Endothelial cell of hepatic sinusoid (primary cell): ENCODE results near the gene ATP6V1B1.

Source experiments
- in situ Hi-C: cut with HindIII; loops from 2 replicates; pipeline ENCODE4 v1.10.0; 2017; ENCODE audit warnings: low sequenced_read_pairs

The ATP6V1B1 gene

GRCh38 chr2:70926042-70926441 lies 9.7 kb upstream of the ATP6V1B1 start:
- in situ Hi-C loops, result no loop called here

DNA sequence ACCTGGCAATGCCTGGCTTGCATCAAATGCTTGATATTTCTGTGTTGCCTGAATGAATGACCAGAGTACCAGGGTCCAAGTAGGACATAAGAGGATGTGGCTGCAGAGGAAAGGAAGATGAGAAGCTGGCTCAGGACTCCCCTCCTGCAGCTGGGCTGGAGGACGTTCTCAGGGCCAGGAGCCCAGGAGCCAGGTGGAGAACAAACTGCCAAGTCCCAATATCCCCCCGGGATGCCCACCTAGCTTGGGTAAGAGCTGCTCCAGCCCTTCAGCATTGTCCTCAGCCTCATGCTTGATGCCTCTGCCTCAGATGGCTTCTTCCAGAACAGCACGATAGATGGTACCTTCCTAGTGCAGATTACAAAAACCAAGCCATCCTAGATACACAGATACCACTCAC lies 8.6 kb upstream of the ATP6V1B1 start:
- in situ Hi-C loops, result no loop called here

DNA sequence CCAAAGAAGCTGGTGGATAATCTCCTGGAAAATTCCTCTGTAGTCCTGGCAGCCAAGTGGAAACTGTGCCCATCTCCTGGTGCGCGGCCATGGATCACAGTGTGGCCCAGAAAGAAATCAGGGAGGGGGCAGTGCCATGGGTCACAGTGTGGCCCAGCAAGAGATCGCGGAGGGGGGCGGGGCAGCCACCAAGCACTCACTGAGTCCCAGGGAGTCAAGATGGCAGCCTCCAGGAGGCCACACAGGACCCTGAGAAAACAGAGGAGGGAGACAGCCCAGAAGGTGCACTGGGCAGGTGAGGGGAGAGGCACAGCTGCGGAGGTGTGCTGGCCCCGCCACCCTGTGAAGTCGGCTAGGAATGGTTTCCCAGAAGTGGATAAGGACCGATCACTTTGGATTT lies 8.1 kb upstream of the ATP6V1B1 start:
- in situ Hi-C loops, result no loop called here

DNA sequence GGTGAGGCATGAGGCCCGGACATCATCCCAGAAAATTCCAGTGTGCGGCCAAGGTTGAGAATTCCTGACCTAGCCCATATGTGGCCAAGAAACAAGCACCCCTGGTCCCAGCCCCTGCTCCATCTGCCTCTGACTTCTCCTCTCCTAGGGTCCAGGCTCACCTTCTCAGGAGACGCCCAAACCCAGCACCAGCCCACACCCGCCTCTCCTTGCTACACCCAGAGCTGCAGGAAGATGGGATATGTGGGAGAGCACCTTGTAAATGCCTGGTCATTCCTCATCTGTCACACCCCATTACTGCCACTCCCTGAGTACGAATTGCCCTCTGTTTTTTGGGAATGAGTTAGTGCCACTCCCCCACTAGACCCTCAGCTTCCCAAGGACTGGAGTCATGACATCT lies 7.3 kb upstream of the ATP6V1B1 start:
- in situ Hi-C loops, result no loop called here

- in situ Hi-C loops, result no loop called here
These were observed 5.0 kb upstream of the ATP6V1B1 start for GRCh38 chr2:70930371-70931329.

GRCh38 chr2:70931376-70932000 lies 4.2 kb upstream of the ATP6V1B1 start:
- in situ Hi-C loops, result no loop called here

DNA sequence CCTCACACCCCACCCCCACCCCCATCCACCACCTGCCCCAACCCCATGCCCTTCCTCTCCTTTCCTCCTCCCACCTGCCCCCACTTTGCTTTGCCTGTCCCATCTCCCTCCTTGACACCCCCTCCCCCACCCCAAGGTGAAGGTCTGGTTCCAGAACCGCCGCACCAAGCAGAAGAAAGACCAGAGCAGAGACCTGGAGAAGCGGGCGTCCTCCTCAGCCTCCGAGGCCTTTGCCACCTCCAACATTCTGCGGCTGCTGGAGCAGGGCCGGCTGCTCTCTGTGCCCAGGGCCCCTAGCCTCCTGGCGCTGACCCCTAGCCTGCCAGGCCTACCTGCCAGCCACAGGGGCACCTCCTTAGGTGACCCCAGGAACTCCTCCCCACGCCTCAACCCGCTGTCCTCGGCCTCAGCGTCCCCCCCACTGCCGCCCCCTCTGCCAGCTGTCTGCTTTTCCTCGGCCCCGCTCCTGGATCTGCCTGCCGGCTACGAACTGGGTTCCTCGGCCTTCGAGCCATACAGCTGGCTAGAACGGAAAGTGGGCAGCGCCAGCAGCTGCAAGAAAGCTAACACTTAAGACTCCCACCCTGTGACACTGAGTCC lies 3.0 kb upstream of the ATP6V1B1 start:
- in situ Hi-C loops, result no loop called here

- in situ Hi-C loops, result no loop called here
These were observed 719 bp upstream of the ATP6V1B1 start for GRCh38 chr2:70934981-70935380.

DNA sequence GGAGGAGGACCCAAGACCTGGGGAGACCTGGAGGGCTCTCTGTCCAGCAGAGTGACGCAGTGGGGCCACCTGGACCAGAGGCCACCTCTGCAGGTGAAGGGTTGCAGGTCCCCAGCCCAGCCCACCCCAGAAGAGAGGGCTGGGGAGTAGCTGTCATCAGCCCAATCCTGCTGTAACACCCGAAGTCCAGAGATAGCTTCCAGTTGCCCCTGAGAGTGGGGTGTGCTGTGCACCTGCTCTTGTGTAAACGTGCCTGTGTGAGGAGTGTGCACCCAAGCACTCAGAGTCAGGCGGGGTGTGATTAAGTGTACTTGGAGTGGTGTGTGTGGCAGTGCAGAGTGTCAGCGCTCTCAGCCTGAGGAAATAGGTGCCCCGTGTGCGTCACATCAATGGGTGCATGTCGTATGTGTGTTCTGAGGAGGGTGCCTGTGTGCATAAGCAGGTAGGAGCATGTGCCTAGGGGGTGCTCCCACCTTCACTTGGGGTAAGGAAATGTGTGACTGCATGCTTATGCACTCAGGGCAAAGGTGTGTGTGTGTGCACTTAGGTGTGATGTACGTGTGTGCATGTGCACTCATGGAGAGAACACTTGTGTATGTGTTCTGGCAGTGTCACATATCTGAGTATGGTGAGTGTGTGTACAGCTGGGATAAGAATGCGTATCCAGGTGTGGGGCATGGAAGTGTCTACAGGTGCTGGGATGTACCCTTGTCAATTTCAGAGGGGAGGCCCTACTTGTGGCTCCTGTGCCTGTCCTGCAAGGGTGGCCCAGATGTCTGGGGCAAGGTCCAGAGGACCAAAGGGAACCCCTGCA lies 672 bp downstream of the ATP6V1B1 start:
- in situ Hi-C loops, result no loop called here

DNA sequence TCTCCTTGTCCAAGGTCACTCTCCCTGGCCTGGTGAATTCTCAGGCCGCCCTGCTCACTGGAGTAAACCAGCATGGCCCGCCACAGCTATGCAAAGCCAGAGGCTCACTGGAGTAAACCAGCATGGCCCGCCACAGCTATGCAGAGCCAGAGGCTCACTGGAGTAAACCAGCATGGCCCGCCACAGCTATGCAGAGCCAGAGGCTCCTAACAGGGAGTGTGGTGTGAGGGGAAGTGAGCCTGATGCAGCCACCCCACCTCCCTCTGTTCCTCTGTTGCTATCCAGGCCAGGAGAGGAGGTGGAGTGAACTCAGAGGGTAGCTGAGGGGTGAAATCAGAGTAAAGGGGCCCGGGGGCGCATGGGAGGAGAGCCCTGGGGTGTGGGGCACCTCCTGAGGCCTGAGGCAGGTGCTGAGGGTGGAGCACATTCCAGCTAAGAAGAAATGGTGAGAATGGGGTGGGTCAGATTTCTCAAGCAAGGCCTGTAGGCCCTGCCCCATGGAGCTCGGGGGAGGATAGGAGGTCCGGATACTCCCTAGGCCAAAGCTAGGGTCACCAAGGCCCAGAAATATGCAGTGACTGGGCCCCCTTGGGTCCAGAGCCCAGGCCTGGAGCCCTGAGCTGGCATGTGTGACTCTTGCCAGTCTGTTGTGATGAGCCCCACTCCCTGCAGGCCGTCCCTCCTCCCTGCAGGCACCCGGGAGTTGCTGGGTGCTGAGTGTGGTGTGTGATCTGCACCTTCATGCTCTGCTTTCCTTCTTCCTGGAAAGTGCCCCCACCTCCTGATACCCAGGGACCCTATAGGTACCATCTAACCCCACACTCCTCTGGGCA lies 1.5 kb downstream of the ATP6V1B1 start:
- in situ Hi-C loops, result no loop called here

GRCh38 chr2:70937866-70938585 lies 2.3 kb downstream of the ATP6V1B1 start:
- in situ Hi-C loops, result no loop called here

DNA sequence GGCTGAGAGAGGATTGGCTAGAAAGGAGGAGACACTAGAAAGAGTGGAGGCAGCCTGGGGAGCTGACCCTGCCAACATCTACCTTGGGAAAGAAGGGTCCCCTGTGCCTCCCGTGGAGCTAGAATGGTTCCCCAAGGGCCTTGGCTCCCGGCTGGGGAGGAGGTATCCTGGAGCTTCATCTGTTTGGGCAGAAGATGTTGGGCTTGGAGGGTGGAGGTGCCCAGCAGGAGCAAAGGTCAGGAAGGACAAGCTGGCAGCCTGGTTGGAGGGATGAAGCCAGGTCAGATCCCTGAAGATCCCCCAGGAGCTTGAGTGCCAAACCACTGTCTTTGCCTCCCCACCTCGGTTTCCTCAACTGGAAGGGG lies 2.9 kb downstream of the ATP6V1B1 start:
- in situ Hi-C loops, result no loop called here

DNA sequence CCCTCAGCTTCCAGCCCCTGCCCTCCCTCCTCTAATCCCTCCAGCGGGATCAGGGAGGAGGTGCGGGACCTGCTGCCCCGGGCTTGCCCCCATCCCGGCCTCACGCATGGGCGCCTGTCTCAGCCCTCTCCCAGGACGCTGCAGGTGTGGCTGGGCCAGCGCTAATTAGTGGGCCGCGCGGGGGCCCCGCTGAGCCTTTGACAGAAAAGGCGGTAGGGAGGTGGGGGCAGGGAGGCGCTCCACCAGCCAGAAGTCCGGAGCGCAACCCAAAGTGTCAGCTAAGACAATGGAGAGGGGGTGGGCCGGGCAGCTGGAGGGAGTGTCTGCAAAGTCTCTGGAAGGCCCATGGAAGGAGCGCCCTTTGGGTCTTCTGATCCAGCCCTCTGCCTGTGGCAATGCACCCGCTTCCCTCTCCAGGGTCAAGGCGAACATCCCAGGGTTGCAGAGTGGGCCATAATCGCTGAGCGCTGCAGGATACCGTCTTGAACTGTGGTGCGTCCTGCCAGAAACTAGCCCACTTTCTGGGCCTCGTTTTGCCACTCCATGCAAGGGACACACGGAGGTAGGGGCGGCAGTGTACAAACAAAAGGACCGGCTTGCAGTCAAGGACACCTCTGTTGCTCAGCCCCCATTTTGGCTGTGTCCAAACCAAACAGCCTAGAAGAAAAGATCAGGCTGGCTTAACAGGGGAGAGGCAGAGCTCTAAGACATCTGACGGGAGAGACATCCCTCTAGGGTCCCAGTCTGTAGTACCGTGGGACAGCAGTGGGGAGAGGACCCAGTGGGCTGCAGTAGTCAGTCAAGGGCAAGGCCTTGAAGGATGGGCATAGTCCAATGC lies 3.5 kb downstream of the ATP6V1B1 start:
- in situ Hi-C loops, result no loop called here

DNA sequence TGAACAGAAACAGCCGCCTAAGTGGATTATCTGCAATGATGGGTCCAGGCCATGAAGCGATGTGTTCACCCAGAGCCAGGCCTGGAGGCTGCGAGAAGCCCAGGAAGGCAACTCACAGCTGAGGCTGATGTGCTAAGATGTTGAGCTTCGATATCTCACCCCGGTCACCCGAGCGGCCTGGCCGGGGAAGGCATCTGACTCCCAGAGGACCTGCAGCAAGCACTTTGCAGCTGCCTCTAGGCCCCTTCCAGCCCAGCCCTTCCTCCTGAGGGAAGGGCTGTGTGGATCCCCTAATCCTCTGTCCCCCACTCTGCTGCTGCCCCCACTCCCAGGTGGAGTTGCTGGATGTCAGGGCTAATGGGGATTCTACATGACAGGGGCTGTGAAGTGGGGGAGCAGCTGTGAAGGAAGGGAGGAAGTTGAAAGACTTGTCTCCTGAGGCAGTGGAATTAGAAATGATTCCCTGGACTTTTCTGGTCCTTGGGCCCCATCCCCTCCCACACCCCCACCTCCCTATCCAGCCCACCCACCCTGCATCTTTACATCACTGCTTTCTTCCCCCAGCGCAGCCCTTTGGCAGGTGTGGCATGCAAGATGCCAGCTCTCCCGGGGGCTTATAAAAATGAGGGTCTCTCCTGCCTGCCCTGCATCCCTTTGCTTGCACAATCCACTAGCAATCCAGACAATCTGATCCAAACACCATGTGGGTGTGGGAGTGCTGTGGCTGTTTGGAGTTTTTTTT lies 4.3 kb downstream of the ATP6V1B1 start:
- in situ Hi-C loops, result loop anchor here (5.0 kb wide), 1 partner anchor 78 kb away; no protein-coding TSS in a partner anchor

- in situ Hi-C loops, result loop anchor here (5.0 kb wide), 1 partner anchor 79 kb away; no protein-coding TSS in a partner anchor
These were observed 5.5 kb downstream of the ATP6V1B1 start for GRCh38 chr2:70941186-70941585.

- in situ Hi-C loops, result loop anchor here (5.0 kb wide), 1 partner anchor 79 kb away; no protein-coding TSS in a partner anchor
These were observed 6.0 kb downstream of the ATP6V1B1 start for GRCh38 chr2:70941701-70942100.

DNA sequence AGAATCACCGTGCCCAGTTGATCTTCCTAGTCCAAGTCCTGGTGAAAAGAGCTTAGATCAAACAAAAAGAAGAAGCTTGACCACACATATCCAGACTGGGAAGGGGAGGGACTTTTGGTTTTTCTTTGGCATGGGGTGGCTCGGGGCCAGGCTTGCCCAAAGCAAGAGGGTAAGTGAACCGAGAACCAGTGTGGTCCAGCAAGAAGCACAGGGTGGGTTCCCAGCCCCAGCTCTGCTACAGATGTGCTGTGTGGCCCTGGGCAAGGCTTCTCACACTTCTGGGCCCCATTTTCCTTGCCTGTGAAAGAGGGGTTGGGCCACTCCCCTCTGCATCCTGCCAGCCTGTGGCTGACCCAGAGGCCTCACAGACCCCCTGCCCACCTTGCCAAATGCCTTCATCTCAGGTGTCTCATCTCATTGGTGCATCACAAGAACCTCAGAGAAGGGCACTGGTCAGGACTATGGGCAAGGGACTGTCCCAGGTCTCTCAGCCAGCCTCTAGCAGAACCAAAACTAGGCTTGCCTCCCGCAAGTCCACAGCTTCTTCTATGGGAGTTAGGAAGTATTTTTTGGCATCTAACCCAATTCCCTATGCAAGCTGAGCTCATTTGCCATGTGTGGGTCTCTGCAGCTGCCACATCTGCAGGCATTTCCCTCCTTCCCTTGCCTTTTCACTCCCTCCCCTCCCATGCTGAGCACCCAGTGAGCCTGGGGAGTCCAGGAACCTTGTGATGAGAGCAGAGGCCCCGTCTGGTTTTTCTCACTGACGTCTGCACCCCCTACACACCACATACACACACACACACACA lies 6.9 kb downstream of the ATP6V1B1 start:
- in situ Hi-C loops, result loop anchor here (5.0 kb wide), 1 partner anchor 80 kb away; no protein-coding TSS in a partner anchor
